ENCODE results near the gene KCNMB4. TPM values are rescaled to one million over a fixed set of nuclear protein-coding genes. Genes with fewer than 3 reads are reported as not detected.

The KCNMB4 gene
- total RNA-seq, 1 donor from 2014 or later: 8.4 TPM

- H3K9me3 Mint-ChIP-seq: peaks cover 8% of the 10 kb centered on the region
- H3K27me3 Mint-ChIP-seq: no peaks in the 10 kb centered on the region
- H3K4me3 Mint-ChIP-seq: no peak overlapping the region
- peaks cover 20% of the 10 kb centered on the region for H3K36me3 Mint-ChIP-seq
- H3K4me1 Mint-ChIP-seq (ENCODE audit: unreplicated experiment): no peaks in the 10 kb centered on the region
- no peak overlapping the region for H3K27ac Mint-ChIP-seq
- TF ChIP-seq CTCF (conservative IDR thresholded peaks at IDR 0.05): no peak
- no peak for DNase-seq (ENCODE audit: extremely low spot score, unreplicated experiment)
These were observed 52.0 kb downstream of the KCNMB4 start for GRCh38 chr12:70418101-70418500.

GRCh38 chr12:70422631-70423030 is 56.5 kb downstream of the KCNMB4 start:
- H3K27me3 Mint-ChIP-seq: no peaks in the 10 kb centered on the region
- no peaks in the 10 kb centered on the region for H3K4me1 Mint-ChIP-seq (ENCODE audit: unreplicated experiment)
- H3K36me3 Mint-ChIP-seq: peaks cover 23% of the 10 kb centered on the region
- no peak for DNase-seq (ENCODE audit: extremely low spot score, unreplicated experiment)
- H3K4me3 Mint-ChIP-seq: no peak overlapping the region
- no peak overlapping the region for H3K27ac Mint-ChIP-seq
- no peak for TF ChIP-seq CTCF (conservative IDR thresholded peaks at IDR 0.05)
- peaks cover 8% of the 10 kb centered on the region for H3K9me3 Mint-ChIP-seq

- Mint-ChIP-seq H3K9me3 (peaks cover 3% of the 10 kb centered on the region), H3K36me3 (peaks cover 17% of the 10 kb centered on the region), H3K27me3 (no peaks in the 10 kb centered on the region), H3K4me1 (ENCODE audit: unreplicated experiment) (no peaks in the 10 kb centered on the region), H3K27ac (no peak overlapping the region), H3K4me3 (no peak overlapping the region)
- no peak for DNase-seq (ENCODE audit: extremely low spot score, unreplicated experiment)
- no peak for TF ChIP-seq CTCF (conservative IDR thresholded peaks at IDR 0.05)
These were observed 60.5 kb downstream of the KCNMB4 start for GRCh38 chr12:70426620-70427019.

GRCh38 chr12:70427611-70428010 is 61.5 kb downstream of the KCNMB4 start:
- Mint-ChIP-seq H3K27ac (no peak overlapping the region), H3K4me1 (ENCODE audit: unreplicated experiment) (no peaks in the 10 kb centered on the region), H3K27me3 (no peaks in the 10 kb centered on the region), H3K4me3 (no peak overlapping the region), H3K36me3 (peaks cover 17% of the 10 kb centered on the region), H3K9me3 (no peaks in the 10 kb centered on the region)
- DNase-seq (ENCODE audit: extremely low spot score, unreplicated experiment): no peak
- TF ChIP-seq CTCF (conservative IDR thresholded peaks at IDR 0.05): no peak

GRCh38 chr12:70430400-70430799 is 64.3 kb downstream of the KCNMB4 start:
- no peak for DNase-seq (ENCODE audit: extremely low spot score, unreplicated experiment)
- H3K27me3 Mint-ChIP-seq: no peaks in the 10 kb centered on the region
- no peak overlapping the region for H3K4me3 Mint-ChIP-seq
- TF ChIP-seq CTCF (conservative IDR thresholded peaks at IDR 0.05): no peak
- peaks cover 13% of the 10 kb centered on the region for H3K36me3 Mint-ChIP-seq
- H3K9me3 Mint-ChIP-seq: no peaks in the 10 kb centered on the region
- H3K27ac Mint-ChIP-seq: no peak overlapping the region
- no peaks in the 10 kb centered on the region for H3K4me1 Mint-ChIP-seq (ENCODE audit: unreplicated experiment)

GRCh38 chr12:70436836-70437235 is 70.7 kb downstream of the KCNMB4 start:
- peaks cover 9% of the 10 kb centered on the region for H3K36me3 Mint-ChIP-seq
- H3K4me3 Mint-ChIP-seq: no peak overlapping the region
- no peaks in the 10 kb centered on the region for H3K27me3 Mint-ChIP-seq
- no peak for DNase-seq (ENCODE audit: extremely low spot score, unreplicated experiment)
- no peaks in the 10 kb centered on the region for H3K4me1 Mint-ChIP-seq (ENCODE audit: unreplicated experiment)
- no peak for TF ChIP-seq CTCF (conservative IDR thresholded peaks at IDR 0.05)
- H3K9me3 Mint-ChIP-seq: no peaks in the 10 kb centered on the region
- H3K27ac Mint-ChIP-seq: no peak overlapping the region
